Type B pancreatic cell (in vitro differentiated cells): ENCODE measurements around the gene MYOF. TPM values are rescaled to one million over a fixed set of nuclear protein-coding genes. Genes with fewer than 3 reads are reported as not detected.
A peak's percentile ranks its signal among the peaks of the same experiment; 100 is the strongest.

Experiments used
- DNase-seq: peaks from one replicate; pipeline ENCODE4 v3.0.0; 2021; ENCODE audit warnings: mixed read lengths; ENCODE audit not compliant: unreplicated experiment; ENCODE audit errors: extremely low spot score
- H3K27ac Mint-ChIP-seq: 2 replicates; pipeline ENCODE4 v1.8.0; 2021; ENCODE audit warnings: mild to moderate bottlenecking, mixed read lengths
- H3K27me3 Mint-ChIP-seq: 2 replicates; pipeline ENCODE4 v1.8.0; 2021; ENCODE audit warnings: mixed read lengths
- H3K36me3 Mint-ChIP-seq: 2 replicates; pipeline ENCODE4 v1.8.0; 2021; ENCODE audit warnings: mixed read lengths
- H3K4me1 Mint-ChIP-seq: one replicate; pipeline ENCODE4 v1.8.0; 2021; ENCODE audit warnings: mixed read lengths; ENCODE audit not compliant: unreplicated experiment
- H3K4me3 Mint-ChIP-seq: 2 replicates; pipeline ENCODE4 v1.8.0; 2021; ENCODE audit warnings: mild to moderate bottlenecking, mixed read lengths
- H3K9me3 Mint-ChIP-seq: 2 replicates; pipeline ENCODE4 v1.8.0; 2021; ENCODE audit warnings: mixed read lengths
- total RNA-seq: library from RNA; stranded (reverse); gene quantifications from 2 replicates; pipeline ENCODE4 v1.2.1, GENCODE V29; 2021; ENCODE audit warnings: low replicate concordance
- TF ChIP-seq, protein P1 (sequence below): fragments of 200-600 bp; sonication (generic); conservative IDR thresholded peaks from 2 replicates; pipeline ENCODE4 v1.5.0; 2021; ENCODE audit warnings: antibody characterized with exemption, mild to moderate bottlenecking

MYOF gene
- total RNA-seq, 1 donor from 2014 or later, result 49.4 TPM

DNA sequence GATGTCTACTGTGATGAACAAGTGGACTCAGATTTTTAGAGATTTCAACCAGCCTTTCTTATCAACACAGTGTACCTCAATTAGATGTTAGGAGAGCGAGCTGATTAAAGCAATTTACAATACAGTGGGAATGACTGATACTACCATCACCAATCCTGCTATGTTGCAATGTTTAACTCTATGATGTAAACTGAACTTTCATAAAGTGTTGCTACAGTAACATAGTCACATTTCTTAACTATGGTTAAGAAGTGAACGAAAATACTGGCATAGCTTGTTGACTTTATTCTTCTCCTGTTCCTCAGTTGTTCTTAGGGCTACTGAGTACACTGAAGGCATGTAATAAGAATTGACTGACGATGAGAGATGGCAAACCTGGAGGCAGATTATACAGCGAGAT lies 139.8 kb downstream of the MYOF start:
- no peak overlapping the region for H3K4me3 Mint-ChIP-seq
- H3K9me3 Mint-ChIP-seq, result no peaks in the 10 kb centered on the region
- peaks cover 11% of the 10 kb centered on the region for H3K36me3 Mint-ChIP-seq
- H3K4me1 Mint-ChIP-seq, result peaks cover 5% of the 10 kb centered on the region
- H3K27me3 Mint-ChIP-seq, result no peaks in the 10 kb centered on the region
- TF ChIP-seq, protein P1, sequence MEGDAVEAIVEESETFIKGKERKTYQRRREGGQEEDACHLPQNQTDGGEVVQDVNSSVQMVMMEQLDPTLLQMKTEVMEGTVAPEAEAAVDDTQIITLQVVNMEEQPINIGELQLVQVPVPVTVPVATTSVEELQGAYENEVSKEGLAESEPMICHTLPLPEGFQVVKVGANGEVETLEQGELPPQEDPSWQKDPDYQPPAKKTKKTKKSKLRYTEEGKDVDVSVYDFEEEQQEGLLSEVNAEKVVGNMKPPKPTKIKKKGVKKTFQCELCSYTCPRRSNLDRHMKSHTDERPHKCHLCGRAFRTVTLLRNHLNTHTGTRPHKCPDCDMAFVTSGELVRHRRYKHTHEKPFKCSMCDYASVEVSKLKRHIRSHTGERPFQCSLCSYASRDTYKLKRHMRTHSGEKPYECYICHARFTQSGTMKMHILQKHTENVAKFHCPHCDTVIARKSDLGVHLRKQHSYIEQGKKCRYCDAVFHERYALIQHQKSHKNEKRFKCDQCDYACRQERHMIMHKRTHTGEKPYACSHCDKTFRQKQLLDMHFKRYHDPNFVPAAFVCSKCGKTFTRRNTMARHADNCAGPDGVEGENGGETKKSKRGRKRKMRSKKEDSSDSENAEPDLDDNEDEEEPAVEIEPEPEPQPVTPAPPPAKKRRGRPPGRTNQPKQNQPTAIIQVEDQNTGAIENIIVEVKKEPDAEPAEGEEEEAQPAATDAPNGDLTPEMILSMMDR, result no peak
- DNase-seq, result no peak
- H3K27ac Mint-ChIP-seq, result no peak overlapping the region

DNA sequence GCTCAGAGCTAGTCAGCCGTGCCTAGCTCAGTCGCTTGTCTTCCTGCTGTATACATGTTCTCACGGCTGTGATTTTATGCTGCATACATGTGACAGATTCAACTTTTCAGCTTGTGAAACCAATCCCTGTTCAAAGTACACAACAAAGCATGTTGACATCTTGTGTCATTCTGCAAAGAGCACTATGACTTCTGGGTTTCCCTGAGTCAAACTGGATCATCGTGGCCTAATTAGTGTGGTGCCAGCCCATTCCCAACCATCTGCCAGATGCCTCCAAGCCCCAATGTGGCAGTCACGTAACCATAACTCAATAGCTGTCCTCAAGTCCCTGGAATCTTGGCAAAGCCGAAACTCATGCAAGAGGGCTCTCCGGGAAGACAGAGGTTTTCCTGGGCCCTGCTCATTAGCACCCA lies 144.8 kb downstream of the MYOF start:
- no peak overlapping the region for H3K4me3 Mint-ChIP-seq
- TF ChIP-seq, protein P1, result no peak
- DNase-seq, result no peak
- no peaks in the 10 kb centered on the region for H3K9me3 Mint-ChIP-seq
- no peak overlapping the region for H3K27ac Mint-ChIP-seq
- no peaks in the 10 kb centered on the region for H3K27me3 Mint-ChIP-seq
- peaks cover 6% of the 10 kb centered on the region for H3K36me3 Mint-ChIP-seq
- H3K4me1 Mint-ChIP-seq, result no peaks in the 10 kb centered on the region

DNA sequence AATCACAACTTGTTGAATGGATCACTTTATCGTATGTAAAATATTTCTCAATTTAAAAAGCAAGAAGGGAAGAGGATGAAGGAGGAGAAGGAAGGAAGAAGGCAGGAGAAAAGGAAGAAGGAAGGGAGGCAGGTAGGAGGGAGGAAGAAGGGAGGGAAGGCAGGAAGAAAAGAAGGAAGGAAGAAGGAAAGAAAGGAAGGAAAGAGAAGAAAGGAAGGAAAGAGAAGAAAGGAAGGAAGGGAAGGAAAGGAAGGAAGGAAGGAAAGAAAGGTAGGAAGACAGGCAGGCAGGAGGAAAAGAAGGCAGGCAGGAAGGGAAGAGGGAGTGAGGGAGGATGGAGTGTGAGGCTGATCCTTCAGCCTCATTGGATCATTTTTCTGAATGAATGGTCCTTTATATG lies 145.5 kb downstream of the MYOF start:
- no peaks in the 10 kb centered on the region for H3K27me3 Mint-ChIP-seq
- H3K27ac Mint-ChIP-seq, result no peak overlapping the region
- H3K9me3 Mint-ChIP-seq, result no peaks in the 10 kb centered on the region
- TF ChIP-seq, protein P1, result no peak
- H3K4me1 Mint-ChIP-seq, result no peaks in the 10 kb centered on the region
- no peak overlapping the region for H3K4me3 Mint-ChIP-seq
- DNase-seq, result no peak
- peaks cover 6% of the 10 kb centered on the region for H3K36me3 Mint-ChIP-seq

DNA sequence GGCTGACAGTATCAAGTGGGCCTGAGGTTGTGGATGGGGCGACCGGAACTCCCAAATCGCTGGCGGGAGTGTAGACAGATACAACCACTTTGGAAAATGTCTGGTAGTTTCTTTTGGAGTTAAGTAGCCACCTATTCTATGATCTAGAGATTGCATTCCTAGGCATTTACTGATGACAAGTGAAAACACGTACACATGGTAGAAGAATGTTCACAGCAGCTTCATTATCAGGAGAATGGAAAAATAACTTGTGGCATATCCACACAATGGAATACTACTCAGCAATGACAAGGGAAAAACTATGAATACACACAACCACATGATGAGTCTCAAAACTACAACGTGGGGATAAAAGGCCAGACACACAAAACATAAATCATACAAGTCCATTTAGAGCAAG lies 146.0 kb downstream of the MYOF start:
- no peak overlapping the region for H3K27ac Mint-ChIP-seq
- DNase-seq, result no peak
- H3K4me1 Mint-ChIP-seq, result no peaks in the 10 kb centered on the region
- no peaks in the 10 kb centered on the region for H3K9me3 Mint-ChIP-seq
- H3K27me3 Mint-ChIP-seq, result no peaks in the 10 kb centered on the region
- TF ChIP-seq, protein P1, result no peak
- H3K4me3 Mint-ChIP-seq, result no peak overlapping the region
- peaks cover 6% of the 10 kb centered on the region for H3K36me3 Mint-ChIP-seq

DNA sequence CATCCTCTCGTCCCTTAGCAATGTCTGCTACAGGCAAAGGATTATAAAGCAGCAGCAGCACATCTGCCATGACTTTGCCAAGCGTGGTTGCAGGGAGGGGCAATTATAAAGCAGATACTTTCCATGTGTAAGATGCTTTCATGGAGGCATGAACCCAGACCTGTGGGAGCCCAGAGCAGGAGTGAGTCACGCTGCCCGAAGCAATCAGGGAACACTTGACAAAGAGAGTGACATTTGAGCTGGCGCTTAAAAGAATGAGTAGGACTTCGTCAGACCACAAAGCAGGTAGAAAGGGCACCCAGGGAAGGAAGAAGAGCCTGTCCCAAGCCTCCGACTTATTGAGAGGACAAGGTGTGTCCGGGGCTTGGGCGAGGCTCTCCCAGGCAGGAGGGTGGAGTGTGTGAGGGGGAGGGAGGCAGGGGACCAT lies 147.2 kb downstream of the MYOF start:
- DNase-seq, result no peak
- H3K27me3 Mint-ChIP-seq, result no peaks in the 10 kb centered on the region
- no peaks in the 10 kb centered on the region for H3K4me1 Mint-ChIP-seq
- no peak overlapping the region for H3K4me3 Mint-ChIP-seq
- peaks cover under 1% of the 10 kb centered on the region for H3K36me3 Mint-ChIP-seq
- no peak overlapping the region for H3K27ac Mint-ChIP-seq
- TF ChIP-seq, protein P1, result no peak
- no peaks in the 10 kb centered on the region for H3K9me3 Mint-ChIP-seq

DNA sequence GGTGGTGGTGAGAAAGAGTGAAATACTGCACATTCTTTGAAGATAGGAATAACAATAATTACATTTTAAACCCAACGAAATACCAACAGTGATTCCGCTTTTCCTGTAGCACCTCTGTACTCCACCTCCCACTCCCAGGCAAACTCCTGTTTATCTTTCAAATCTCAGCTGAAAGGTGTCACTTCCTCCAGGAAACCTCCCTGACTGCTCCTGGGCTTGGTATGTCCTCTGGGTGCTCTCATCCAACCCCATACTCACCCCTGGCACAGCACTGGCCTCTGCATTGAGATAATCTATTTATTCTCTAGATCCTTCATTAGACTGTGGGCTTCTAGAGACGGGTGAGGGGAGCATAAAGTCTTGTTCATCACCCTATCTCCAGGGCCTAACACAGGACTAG lies 148.0 kb downstream of the MYOF start:
- Mint-ChIP-seq H3K4me1 (no peaks in the 10 kb centered on the region), H3K27me3 (no peaks in the 10 kb centered on the region), H3K36me3 (no peaks in the 10 kb centered on the region), H3K27ac (peak overlapping the region; percentile 69), H3K4me3 (peak overlapping the region; percentile 7), H3K9me3 (no peaks in the 10 kb centered on the region)
- no peak for DNase-seq
- TF ChIP-seq, protein P1, result no peak
